Bronchial epithelial cell (primary cell): Measurements from ENCODE around the gene TUBGCP3. TPM values are rescaled to one million over a fixed set of nuclear protein-coding genes. Genes with fewer than 3 reads are reported as not detected.

ENCODE experiments used
- DNase-seq: peaks from one replicate; pipeline ENCODE4 v3.0.0-alpha.2; 2010; ENCODE audit warnings: low read depth
- FAIRE-seq: peaks from 2 replicates; lab custom pipeline; 2011; peaks lifted over from hg19 to GRCh38; lab: Jason Lieb, UNC
- H3K27me3 ChIP-seq: 2 replicates; pipeline ENCODE4 v1.5.1; 2011; ENCODE audit warnings: low read length; ENCODE audit not compliant: control insufficient read depth, insufficient read depth
- H3K36me3 ChIP-seq: 2 replicates; pipeline ENCODE4 v1.5.1; 2011; ENCODE audit warnings: low read length; ENCODE audit not compliant: control insufficient read depth, insufficient read depth
- H3K4me3 ChIP-seq: 2 replicates; pipeline ENCODE4 v1.5.1; 2011; ENCODE audit warnings: mild to moderate bottlenecking, low read depth, low read length, control low read depth
- total RNA-seq: library from RNA; depleted of rRNA; stranded (reverse); fragments of >200 nt; gene quantifications from 2 replicates; pipeline ENCODE4 v1.2.1, GENCODE V29; 2014
- TF ChIP-seq, protein P1 (sequence below): IDR thresholded peaks from 2 replicates; pipeline ENCODE4 v1.5.1; 2011; ENCODE audit warnings: mild to moderate bottlenecking, moderate library complexity, low read length, control low read depth, inconsistent platforms; ENCODE audit not compliant: insufficient read depth, severe bottlenecking

The TUBGCP3 gene
- total RNA-seq, 1 donor from 2014 or later, result 17.6 TPM

DNA sequence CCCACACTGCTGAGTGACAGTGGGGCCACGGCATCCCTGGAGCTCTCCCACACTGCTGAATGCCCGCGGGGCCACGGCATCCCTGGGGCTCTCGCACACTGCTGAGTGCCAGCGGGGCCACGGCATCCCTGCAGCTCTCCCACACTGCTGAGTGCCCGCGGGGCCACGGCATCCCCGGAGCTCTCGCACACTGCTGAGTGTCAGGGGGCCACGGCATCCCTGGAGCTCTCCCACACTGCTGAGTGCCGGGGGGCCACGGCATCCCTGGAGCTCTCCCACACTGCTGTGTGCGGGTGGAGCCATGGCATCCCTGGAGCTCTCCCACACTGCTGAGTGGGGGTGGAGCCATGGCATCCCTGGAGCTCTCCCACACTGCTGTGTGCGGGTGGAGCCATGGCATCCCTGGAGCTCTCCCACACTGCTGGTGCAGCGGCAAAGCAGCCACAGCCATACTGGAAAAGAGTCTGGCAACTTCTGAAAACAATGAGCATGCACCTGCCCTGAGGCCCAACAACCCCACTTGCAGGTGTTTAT lies 8.6 kb downstream of the TUBGCP3 start:
- TF ChIP-seq, protein P1, sequence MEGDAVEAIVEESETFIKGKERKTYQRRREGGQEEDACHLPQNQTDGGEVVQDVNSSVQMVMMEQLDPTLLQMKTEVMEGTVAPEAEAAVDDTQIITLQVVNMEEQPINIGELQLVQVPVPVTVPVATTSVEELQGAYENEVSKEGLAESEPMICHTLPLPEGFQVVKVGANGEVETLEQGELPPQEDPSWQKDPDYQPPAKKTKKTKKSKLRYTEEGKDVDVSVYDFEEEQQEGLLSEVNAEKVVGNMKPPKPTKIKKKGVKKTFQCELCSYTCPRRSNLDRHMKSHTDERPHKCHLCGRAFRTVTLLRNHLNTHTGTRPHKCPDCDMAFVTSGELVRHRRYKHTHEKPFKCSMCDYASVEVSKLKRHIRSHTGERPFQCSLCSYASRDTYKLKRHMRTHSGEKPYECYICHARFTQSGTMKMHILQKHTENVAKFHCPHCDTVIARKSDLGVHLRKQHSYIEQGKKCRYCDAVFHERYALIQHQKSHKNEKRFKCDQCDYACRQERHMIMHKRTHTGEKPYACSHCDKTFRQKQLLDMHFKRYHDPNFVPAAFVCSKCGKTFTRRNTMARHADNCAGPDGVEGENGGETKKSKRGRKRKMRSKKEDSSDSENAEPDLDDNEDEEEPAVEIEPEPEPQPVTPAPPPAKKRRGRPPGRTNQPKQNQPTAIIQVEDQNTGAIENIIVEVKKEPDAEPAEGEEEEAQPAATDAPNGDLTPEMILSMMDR, result no peak
- Histone ChIP-seq H3K36me3 (no peaks in the 10 kb centered on the region), H3K27me3 (no peaks in the 10 kb centered on the region), H3K4me3 (no peak overlapping the region)
- FAIRE-seq, result no peak
- DNase-seq, result no peak

DNA sequence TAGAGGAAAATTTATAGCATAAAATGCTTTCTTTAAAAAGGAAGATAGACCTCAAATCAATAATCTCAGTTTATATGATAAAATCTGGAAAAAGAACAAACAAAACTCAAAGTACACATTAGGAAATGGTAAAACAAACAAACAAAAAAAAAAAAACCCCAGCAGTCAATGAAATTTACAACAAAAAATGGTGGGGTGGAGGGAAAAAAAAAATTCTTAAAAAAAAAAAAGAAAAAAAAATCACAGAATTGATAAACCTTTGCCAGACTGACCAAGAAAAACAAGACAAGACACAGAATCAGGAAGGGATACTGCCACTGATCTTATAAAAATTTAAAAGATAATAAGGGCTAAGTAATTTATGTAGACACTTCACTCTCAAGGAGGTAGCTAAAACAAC lies 11.2 kb downstream of the TUBGCP3 start:
- TF ChIP-seq, protein P1, result no peak
- Histone ChIP-seq H3K36me3 (no peaks in the 10 kb centered on the region), H3K27me3 (no peaks in the 10 kb centered on the region), H3K4me3 (no peak overlapping the region)
- DNase-seq (no peak), FAIRE-seq (no peak)

DNA sequence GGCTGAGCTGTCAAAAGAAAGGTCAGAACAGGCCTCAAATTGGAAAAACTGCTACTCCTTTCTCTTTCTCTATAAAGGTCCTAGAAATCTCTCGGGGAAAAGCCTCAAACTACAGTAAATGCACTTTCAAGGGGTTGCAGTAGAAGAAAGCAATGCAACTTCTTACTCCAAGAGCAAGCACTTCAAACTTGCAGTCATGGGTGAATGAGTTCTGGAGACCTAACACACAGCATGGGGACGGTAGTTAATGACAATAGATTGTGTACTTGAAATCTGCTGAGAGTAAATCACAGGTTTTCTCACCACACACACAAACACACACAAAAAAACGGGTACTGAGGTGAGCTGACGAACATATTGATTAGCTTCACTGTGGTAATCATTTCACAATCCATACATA lies 11.8 kb downstream of the TUBGCP3 start:
- TF ChIP-seq, protein P1, result no peak
- Histone ChIP-seq H3K36me3 (no peaks in the 10 kb centered on the region), H3K4me3 (no peak overlapping the region), H3K27me3 (no peaks in the 10 kb centered on the region)
- DNase-seq (no peak), FAIRE-seq (no peak)

DNA sequence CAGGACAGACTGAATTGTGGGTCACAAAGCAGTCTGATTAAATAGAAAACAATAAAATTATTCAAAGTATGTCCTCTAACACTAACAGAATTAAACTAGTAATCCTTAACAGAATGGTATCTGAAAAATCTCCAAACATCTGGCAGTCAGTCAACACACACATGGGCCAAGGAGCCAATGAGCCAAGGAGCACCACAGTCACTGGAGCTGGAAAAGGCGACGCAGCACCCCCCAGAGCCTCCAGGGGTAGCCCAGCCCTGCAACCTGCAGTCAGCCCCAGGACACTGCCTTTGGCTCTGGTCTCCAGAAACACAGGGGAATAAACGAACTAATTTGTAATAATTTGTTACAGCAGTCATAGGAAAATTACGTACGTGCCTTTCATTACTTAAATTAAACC lies 12.3 kb downstream of the TUBGCP3 start:
- H3K27me3 ChIP-seq, result no peaks in the 10 kb centered on the region
- DNase-seq, result no peak
- H3K36me3 ChIP-seq, result no peaks in the 10 kb centered on the region
- TF ChIP-seq, protein P1, result no peak
- no peak overlapping the region for H3K4me3 ChIP-seq
- no peak for FAIRE-seq

DNA sequence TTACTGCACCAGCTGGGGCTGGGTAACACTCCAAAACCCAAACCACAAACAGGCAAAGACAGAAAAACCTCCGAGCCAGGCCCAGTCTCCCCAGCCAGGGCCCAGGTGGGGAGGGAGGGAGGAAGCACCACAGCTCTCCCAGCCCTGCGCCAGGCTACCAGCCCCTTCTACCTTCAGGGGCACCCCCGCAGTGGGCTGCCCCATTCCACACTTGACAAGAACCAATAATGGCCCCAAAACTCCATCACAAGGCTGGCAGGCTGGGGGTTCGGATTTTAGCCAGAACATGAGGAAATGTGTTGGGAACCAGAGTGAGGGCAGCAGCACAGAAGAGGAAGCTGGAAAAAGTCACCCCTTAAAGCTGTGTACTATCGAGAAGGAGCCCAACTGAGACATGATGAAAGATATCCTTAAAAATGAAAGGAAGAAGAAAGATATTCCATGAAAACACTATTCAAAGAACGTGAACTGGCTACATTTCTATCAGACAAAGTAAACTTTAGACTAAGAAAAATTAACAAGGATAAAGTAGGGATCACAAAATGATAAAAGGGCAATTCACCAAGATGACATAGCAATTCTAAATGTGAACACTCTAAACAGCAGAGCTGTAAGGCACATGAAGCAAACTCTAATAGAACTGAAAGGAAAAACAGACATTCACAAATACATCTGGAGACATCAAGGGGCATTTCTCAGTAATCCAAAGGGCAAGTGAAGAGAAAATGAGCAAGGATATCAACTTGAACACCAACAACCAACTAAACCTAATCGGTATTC lies 12.9 kb downstream of the TUBGCP3 start:
- TF ChIP-seq, protein P1, result no peak
- DNase-seq (no peak), FAIRE-seq (peak; percentile 72)
- H3K27me3 ChIP-seq, result no peaks in the 10 kb centered on the region
- no peaks in the 10 kb centered on the region for H3K36me3 ChIP-seq
- no peak overlapping the region for H3K4me3 ChIP-seq
